K562 (cell line): ENCODE data around the gene MAST1. TPM values are rescaled to one million over a fixed set of nuclear protein-coding genes. Genes with fewer than 3 reads are reported as not detected.

ENCODE experiments used
- ARID2 ChIP-seq: fragments of 450-650 bp; IDR thresholded peaks from 2 replicates; pipeline ENCODE4 v1.6.1; 2017; ENCODE audit warnings: antibody characterized with exemption, mild to moderate bottlenecking
- DEAF1 ChIP-seq: fragments of 450-650 bp; formaldehyde crosslinking; IDR thresholded peaks from 2 replicates; pipeline ENCODE4 v1.4.0; 2020; ENCODE audit warnings: mild to moderate bottlenecking, moderate library complexity
- FOXA3 ChIP-seq, 2 experiments: fragments of 450-650 bp in 1 of 2; sonication (generic) in 1 of 2; formaldehyde crosslinking; IDR thresholded peaks in 1 of 2; conservative IDR thresholded peaks in 1 of 2; 2 replicates each; pipeline versions ENCODE4 v1.4.0 to v1.8.0; 2020 to 2022; ENCODE audit warnings: mild to moderate bottlenecking in 2 of 2, missing genetic modification reagents in 1 of 2
- HDGF ChIP-seq: fragments of 450-650 bp; IDR thresholded peaks from 2 replicates; pipeline ENCODE4 v1.6.1; 2016
- MEF2A ChIP-seq: IDR thresholded peaks from 2 replicates; pipeline ENCODE4 v1.6.1; 2011; ENCODE audit warnings: low read depth, mild to moderate bottlenecking, low read length, moderate library complexity; ENCODE audit not compliant: control insufficient read depth
- NFE2 ChIP-seq: IDR thresholded peaks from 2 replicates; pipeline ENCODE4 v1.6.1; 2014; ENCODE audit warnings: antibody characterized with exemption, low read depth
- PHTF2 ChIP-seq: fragments of 250-450 bp; sonication (Bioruptor Pico); IDR thresholded peaks from 2 replicates; pipeline ENCODE4 v1.5.0; 2021; ENCODE audit warnings: mild to moderate bottlenecking
- TCF3 ChIP-seq: sonication (generic); formaldehyde crosslinking; IDR thresholded peaks from 2 replicates; pipeline ENCODE4 v1.4.0; 2020; ENCODE audit warnings: mild to moderate bottlenecking, missing genetic modification reagents
- TCF7L2 ChIP-seq: fragments of 150-350 bp; IDR thresholded peaks from 2 replicates; pipeline ENCODE4 v1.6.1; 2016; ENCODE audit warnings: low read depth, mild to moderate bottlenecking, low read length, moderate library complexity
- TEAD1 ChIP-seq, 2 experiments: fragments of 450-650 bp in 1 of 2; sonication (generic) in 1 of 2; formaldehyde crosslinking; IDR thresholded peaks; 2 replicates each; pipeline versions ENCODE4 v1.4.0 to v1.8.0; 2020 to 2022; ENCODE audit warnings: mild to moderate bottlenecking in 2 of 2, missing genetic modification reagents in 1 of 2
- TEAD4 ChIP-seq, 2 experiments: sonication (generic) in 1 of 2; formaldehyde crosslinking in 1 of 2; IDR thresholded peaks; 2 replicates each; pipeline versions ENCODE4 v1.6.1 to v1.8.0; 2012 to 2022; ENCODE audit warnings: borderline replicate concordance in 1 of 2, inconsistent platforms in 1 of 2, low read length in 1 of 2, mild to moderate bottlenecking in 1 of 2, missing genetic modification reagents in 1 of 2
- TFAM ChIP-seq: fragments of 250-450 bp; sonication (Bioruptor Pico); conservative IDR thresholded peaks from 2 replicates; pipeline ENCODE4 v1.5.0; 2021; ENCODE audit warnings: mild to moderate bottlenecking, moderate library complexity
- ZNF586 ChIP-seq: fragments of 450-650 bp; formaldehyde crosslinking; conservative IDR thresholded peaks from 2 replicates; pipeline ENCODE4 v1.4.0; 2020; ENCODE audit warnings: mild to moderate bottlenecking, moderate library complexity
- ZNF766 ChIP-seq: fragments of 200-800 bp; sonication (Bioruptor generic); conservative IDR thresholded peaks from 2 replicates; pipeline ENCODE4 v1.6.1; 2016; ENCODE audit warnings: missing genetic modification characterization, missing compliant biosample characterization
- polyA plus RNA-seq, 8 experiments: library from polyadenylated mRNA; depleted of rRNA in 4 of 8; stranded (reverse) in 5 of 8; unstranded in 3 of 8; fragments of >200 nt; fragmentation: Nextera tagmentation in 2 of 8; fragmentation: Illumina TruSeq in 1 of 8; extraction: Ambion mirVana in 2 of 8; extraction: Trizol in 1 of 8; gene quantifications; 2 replicates each; pipeline versions ENCODE4 v1.2.1 to v1.2.3, GENCODE V29; 2011 to 2014; ENCODE audit warnings: inconsistent platforms in 1 of 8, missing spikeins in 1 of 8
- total RNA-seq, 7 experiments: library from RNA; depleted of rRNA in 6 of 7; stranded (reverse); fragments of >200 nt in 6 of 7; fragmentation: Illumina TruSeq in 2 of 7; extraction: Trizol in 2 of 7; gene quantifications; 2 replicates each; pipeline versions ENCODE4 v1.2.1 to v1.2.3, GENCODE V29; 2011 to 2021; ENCODE audit warnings: low replicate concordance in 1 of 7

The MAST1 gene
- total and polyA plus RNA-seq, 9 of the 15 experiments (the other 6 are each of a cell fraction or from before 2014, with no cell fraction given) = 0.48 to 10.3 (median 3.9) TPM

- no peak for TF ChIP-seq TEAD4 (IDR thresholded peaks at IDR 0.05; ENCODE audit: low read length)
- TF ChIP-seq TEAD4 (CRISPR knock-in tag; IDR thresholded peaks at IDR 0.05; ENCODE audit: borderline replicate concordance) = no peak
- TF ChIP-seq DEAF1 = no peak
- peak in 1 of 2 experiments; percentile 53; a peak in 1 of 4 replicates for TF ChIP-seq FOXA3 (CRISPR knock-in tag; conservative IDR thresholded peaks at IDR 0.05 in 1 of 2, IDR thresholded peaks at IDR 0.05 in 1 of 2)
- TF ChIP-seq TEAD1 (CRISPR knock-in tag; IDR thresholded peaks at IDR 0.05) = peak in 1 of 2 experiments; percentile 69; a peak in 1 of 4 replicates
- no peak for TF ChIP-seq MEF2A
- no peak for TF ChIP-seq TCF7L2
- TF ChIP-seq HDGF = no peak
- no peak for TF ChIP-seq ZNF586
- no peak for TF ChIP-seq ARID2
- TF ChIP-seq NFE2 = peak; percentile 33; the same call in 1 of the 2 replicates
- TF ChIP-seq TCF3 (CRISPR knock-in tag) = no peak
- TF ChIP-seq TFAM (CRISPR knock-in tag) = no peak
- no peak for TF ChIP-seq ZNF766 (CRISPR knock-in tag)
- TF ChIP-seq PHTF2 (CRISPR knock-in tag) = no peak
These were observed 806 bp downstream of the MAST1 start (continued) for GRCh38 chr19:12838886-12839756.
